ENCODE data around the gene RASA1.

DNA sequence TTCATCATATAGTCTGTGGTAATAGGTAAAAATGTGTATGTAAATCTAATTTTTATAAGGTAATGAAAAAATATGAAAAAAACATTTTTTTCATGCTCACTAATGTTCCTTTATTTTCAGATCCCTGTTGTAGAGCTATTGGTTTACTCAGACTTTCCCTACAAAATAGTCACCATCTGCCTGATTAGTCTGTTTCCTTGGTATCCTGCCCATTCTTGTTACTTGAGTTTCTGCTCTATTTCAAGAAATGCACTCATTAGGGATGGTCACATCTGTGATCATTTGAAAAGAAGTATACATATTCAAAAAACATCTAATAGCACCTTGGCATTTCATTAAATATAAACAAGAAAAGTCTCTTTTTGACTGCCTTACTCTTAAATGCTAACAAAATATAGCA lies 21.6 kb upstream of the RASA1 start:
- TF ChIP-seq CTCF (IDR thresholded peaks at IDR 0.05), result no peak
- no peak for TF ChIP-seq EP300 (IDR thresholded peaks at IDR 0.05)
- no peak for TF ChIP-seq POLR2AphosphoS5 (IDR thresholded peaks at IDR 0.05)
